NOMO-1 treated with dmso at 0.1 percent for 144 hours (cell line): ENCODE results near the gene SKA2.
"Not testable (repeated sequence)": the region's sequence is repeated elsewhere in the genome, so short reads cannot be mapped to it uniquely, and the experiment has no call there.

Experiments used
- DNase-seq: peaks from one replicate; lab custom pipeline; 2025; ENCODE audit not compliant: unreplicated experiment; lab: John Stamatoyannopoulos, UW

SKA2 gene

GRCh38 chr17:59154721-59155438 lies at the start of gene SKA2:
SKA2 (minus strand) TSS chr17:59155186; CDS start chr17:59155163, 23 bp downstream.
- DNase-seq = no peak

DNA sequence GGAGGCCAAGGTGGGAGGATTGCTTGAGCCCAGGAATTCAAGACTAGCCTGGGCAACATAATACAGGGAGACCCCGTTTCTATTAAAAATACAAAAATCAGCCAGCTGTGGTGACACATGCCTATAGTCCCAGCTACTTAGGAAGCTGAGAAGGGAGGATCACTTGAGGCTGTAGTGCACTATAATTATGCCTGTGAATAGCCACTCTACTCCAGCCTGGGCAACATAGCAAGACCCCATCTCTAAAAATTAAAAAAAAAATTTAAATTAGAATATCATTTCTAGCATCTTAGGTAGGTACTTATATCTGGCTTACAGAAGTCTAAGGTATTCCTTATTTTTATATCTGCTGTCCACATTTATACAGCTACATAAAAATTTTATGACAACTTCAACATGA lies 47.3 kb upstream of the SKA2 start:
- DNase-seq = no peak

- DNase-seq = no peak
These were observed 44.4 kb upstream of the SKA2 start for GRCh38 chr17:59199398-59199797.

- no peak for DNase-seq
These were observed 38.4 kb upstream of the SKA2 start for GRCh38 chr17:59193336-59193862.

DNA sequence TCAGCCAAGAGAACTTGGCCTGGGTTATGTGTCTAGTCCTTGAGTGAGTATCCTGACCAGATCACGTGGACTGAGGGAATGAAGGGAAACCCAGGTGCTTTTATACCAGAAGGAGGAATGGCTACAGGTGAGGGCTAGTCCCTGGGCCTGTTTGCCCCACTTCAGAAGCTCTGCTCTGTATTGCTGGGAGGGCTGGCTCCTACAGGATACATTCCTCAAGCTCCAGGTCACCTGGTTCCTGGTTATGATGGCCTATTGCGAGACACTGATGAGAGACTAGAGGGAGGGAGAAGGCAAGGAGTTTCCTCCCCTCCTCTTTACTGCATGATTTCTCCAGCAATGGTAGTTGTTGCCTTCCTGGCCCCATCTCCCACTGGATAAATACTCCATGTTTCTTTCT lies 35.8 kb upstream of the SKA2 start:
- DNase-seq = no peak

DNA sequence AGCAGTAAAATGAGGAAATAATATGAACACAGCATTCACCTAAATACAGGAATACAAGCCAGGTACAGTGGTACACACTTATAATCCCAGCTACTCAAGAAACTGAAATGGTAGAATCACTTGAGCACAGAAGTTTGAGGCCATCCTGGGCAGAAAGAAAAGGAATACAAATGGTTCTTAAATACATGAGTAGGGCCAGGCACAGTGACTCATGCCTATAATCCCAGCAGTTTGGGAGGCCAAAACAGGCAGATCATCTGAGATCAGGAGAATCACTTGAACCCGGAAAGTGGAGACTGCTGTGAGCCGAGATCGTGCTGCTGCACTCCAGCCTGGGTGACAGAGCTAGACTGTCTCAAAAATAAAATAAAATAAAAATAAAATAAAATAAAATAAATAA lies 31.9 kb upstream of the SKA2 start:
- no peak for DNase-seq

DNA sequence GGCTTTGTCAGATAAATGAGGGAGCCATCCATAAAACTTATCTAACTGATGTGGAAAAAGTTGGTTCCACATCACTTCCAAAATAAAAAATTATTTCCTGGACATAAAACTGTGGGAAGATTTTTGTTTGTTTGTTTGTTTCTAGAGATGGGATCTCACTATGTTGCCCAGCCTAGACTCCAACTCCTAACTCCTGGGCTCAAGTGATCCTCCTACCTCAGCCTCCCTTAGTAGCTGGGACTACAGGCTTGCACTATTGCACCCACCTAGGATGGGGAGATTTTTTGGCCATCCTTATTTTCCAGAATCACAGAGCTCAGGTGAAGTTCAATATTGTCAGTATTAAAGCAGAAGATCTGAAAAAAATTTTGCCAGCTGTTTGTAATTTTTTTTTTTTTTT lies 31.0 kb upstream of the SKA2 start:
- DNase-seq = no peak

DNA sequence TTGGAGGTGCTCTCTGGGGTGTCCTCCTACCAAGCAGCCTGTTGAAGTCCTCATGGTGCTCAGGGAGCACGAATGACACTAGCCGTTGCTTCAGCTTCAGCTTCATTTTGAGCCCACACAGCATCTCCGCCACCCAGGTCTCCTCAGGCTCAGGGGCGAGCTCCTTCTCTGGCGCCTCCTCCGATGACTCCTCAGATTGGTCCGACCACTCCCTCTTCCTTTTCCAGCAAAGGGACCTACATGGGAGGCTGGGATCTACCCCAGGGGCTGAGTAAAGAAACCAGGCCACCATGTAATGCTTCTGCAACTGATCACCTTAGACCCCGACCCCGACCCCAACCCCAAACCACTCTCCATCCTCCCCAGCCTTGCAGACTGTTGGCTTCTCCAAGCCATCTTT lies 26.5 kb upstream of the SKA2 start:
- no peak for DNase-seq

DNA sequence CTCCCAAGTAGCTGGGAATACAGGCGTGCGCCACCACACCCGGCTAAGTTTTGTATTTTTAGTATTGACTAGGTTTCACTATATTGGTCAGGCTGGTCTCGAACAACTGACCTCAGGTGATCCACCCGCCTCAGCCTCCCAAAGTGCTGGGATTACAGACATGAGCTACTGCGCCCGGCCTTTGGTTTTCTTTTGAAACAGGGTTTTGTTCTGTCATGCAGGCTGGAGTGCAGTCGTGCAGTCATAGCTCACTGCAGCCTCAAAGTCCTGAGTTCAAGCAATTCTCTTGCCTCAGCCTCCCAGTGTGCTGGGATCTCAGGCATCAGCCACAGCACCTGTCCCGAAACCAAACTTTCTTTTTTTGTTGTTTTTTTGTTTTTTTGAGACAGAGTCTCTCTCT lies 25.6 kb upstream of the SKA2 start:
- no peak for DNase-seq

- DNase-seq = not testable (repeated sequence)
These were observed 24.6 kb upstream of the SKA2 start for GRCh38 chr17:59179601-59180000.

- no peak for DNase-seq
These were observed 23.4 kb upstream of the SKA2 start for GRCh38 chr17:59178266-59178985.

GRCh38 chr17:59175076-59175475 lies 20.1 kb upstream of the SKA2 start:
- no peak for DNase-seq

DNA sequence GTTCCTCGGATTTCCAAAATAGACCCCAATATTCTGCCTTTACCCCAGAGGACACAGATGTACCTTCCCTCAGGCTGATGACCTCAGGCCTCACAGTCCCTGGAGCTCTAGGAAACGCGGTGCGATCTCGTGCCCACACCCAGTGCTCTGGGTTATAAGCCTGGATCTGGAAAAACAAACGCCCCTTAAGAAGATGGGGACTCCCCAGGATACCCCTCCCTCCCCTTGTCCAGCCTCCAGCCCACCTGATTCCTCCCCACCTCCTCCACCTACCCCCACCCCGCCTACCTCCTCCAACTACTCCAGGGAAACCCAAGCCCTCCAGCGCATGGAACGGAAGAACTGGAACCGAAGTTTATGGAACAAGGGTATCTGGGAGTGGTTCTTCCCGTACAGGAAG lies 19.7 kb upstream of the SKA2 start:
- no peak for DNase-seq

- DNase-seq = no peak
These were observed 17.5 kb upstream of the SKA2 start for GRCh38 chr17:59172436-59173004.

- DNase-seq = no peak
These were observed 12.6 kb upstream of the SKA2 start for GRCh38 chr17:59167571-59168001.

DNA sequence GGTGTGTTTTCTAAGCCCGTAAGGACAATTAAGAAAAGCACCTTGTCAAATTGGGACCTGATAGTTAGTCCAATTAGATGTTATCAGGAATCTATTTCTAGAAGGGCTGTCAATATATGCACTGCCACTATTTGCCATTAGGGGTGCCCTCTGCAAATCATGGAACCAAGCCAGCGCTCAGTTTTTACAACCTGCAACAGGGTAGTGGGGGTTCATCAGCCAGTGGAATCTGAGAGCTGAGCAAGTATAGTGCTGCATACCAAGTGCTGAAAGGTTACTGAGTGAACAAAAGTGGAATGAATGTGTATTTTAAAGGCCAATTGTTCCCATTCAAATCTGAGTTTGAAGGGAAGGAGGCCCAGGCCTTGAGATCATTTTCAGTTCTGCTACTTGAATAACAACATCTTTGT lies 11.0 kb upstream of the SKA2 start:
- no peak for DNase-seq

GRCh38 chr17:59161477-59161876 lies 6.5 kb upstream of the SKA2 start:
- DNase-seq = no peak

DNA sequence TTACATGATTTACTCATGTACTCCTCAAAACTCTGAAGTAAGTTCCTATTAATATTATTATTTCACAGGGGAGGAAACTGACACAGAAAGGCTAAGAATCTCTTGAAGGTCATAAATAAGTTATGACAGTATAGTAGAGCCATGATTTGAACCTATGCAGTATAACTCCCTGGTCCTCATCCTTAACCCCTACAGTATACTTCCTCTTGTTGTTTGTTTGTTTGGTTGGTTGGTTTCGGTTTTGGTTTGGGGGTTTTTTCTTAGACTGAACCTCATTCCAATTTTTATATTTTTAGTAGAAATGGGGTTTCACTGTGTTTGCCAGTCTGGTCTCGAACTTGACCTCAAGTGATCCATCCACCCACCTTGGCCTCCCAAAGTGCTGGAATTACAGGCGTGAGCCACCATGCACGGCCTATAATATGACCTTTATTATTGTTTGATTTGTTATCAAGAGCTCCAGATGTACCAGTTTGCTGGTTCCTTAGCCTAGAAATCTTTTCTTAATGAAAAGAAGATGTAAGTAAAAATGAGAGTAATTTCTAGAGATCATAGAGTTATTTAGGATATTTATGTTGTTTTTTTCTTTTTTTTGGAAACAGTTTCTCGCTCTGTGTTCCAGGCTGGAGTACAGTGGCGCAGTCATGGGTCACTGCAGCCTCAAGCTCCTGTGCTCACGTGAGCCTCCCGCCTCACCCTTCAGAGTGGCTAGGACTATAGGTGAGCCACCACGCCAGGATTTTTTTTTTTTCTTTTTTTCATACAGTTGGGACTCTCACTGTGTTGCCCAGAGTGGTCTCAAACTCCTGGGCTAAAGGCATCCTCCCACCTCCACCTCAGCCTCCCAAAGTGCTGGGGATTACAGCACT lies 5.4 kb upstream of the SKA2 start:
- DNase-seq = no peak

GRCh38 chr17:59155439-59156177 lies 622 bp upstream of the SKA2 start, which contains the start of gene PRR11:
PRR11 (plus strand) TSS chr17:59155746; CDS start chr17:59169753, 14,007 bp downstream.
- peak; percentile 99 for DNase-seq

GRCh38 chr17:59154292-59154720 lies 680 bp downstream of the SKA2 start:
- peak; percentile 30 for DNase-seq
